Stimulated activated naive CD8-positive, alpha-beta T cell treated with anti-CD3 and anti-CD28 coated beads, Interleukin-15, amount 100 ng/mL, for 72 hours (primary cell): ENCODE data around the gene BTBD10.

ENCODE experiments used
- ATAC-seq: fragments of 150-1000 bp; cut with Tn5 transposase; 2 replicates; pipeline ENCODE4 v1.10.0; 2021; ENCODE audit warnings: mild to moderate bottlenecking, moderate library complexity
- DNase-seq, 2 donors: peaks; one replicate each; pipeline ENCODE4 v3.0.0; 2021 to 2022
- H3K27ac Mint-ChIP-seq, 2 donors: one replicate each; pipeline ENCODE4 v1.8.0; 2022; ENCODE audit warnings: mild to moderate bottlenecking in 2 of 2, mixed read lengths in 2 of 2, moderate library complexity in 2 of 2
- H3K27me3 Mint-ChIP-seq: one replicate; pipeline ENCODE4 v1.8.0; 2022; ENCODE audit warnings: mixed read lengths
- H3K4me1 Mint-ChIP-seq: one replicate; pipeline ENCODE4 v1.8.0; 2022; ENCODE audit warnings: mild to moderate bottlenecking, mixed read lengths
- H3K4me3 Mint-ChIP-seq, 2 donors: one replicate each; pipeline ENCODE4 v1.8.0; 2022; ENCODE audit warnings: mild to moderate bottlenecking in 2 of 2, mixed read lengths in 2 of 2, moderate library complexity in 1 of 2
- H3K9me3 Mint-ChIP-seq, 2 donors: one replicate each; pipeline ENCODE4 v1.8.0; 2022; ENCODE audit warnings: mixed read lengths in 2 of 2

The BTBD10 gene

GRCh38 chr11:13366266-13367026 lies 96.6 kb downstream of the BTBD10 start:
- DNase-seq (no peak), ATAC-seq (no peak)
- no peak overlapping the region for H3K4me3 Mint-ChIP-seq
- H3K27ac Mint-ChIP-seq: no peak overlapping the region
- no peaks in the 10 kb centered on the region for H3K27me3 Mint-ChIP-seq
- no peaks in the 10 kb centered on the region for H3K9me3 Mint-ChIP-seq
- H3K4me1 Mint-ChIP-seq: no peaks in the 10 kb centered on the region

GRCh38 chr11:13364388-13364787 lies 98.6 kb downstream of the BTBD10 start:
- Mint-ChIP-seq H3K4me1 (no peaks in the 10 kb centered on the region), H3K4me3 (no peak overlapping the region), H3K27ac (no peak overlapping the region)

GRCh38 chr11:13362596-13363109 lies 100.4 kb downstream of the BTBD10 start:
- no peaks in the 10 kb centered on the region for H3K27me3 Mint-ChIP-seq
- DNase-seq (no peak), ATAC-seq (no peak)
- no peaks in the 10 kb centered on the region for H3K9me3 Mint-ChIP-seq
- H3K27ac Mint-ChIP-seq: no peak overlapping the region
- no peaks in the 10 kb centered on the region for H3K4me1 Mint-ChIP-seq
- H3K4me3 Mint-ChIP-seq: no peak overlapping the region

More at GRCh38 chr11:13364388-13364787, 98.6 kb downstream of the BTBD10 start:
- no peak for DNase-seq
- no peak for ATAC-seq
- Mint-ChIP-seq H3K9me3 (no peaks in the 10 kb centered on the region), H3K27me3 (no peaks in the 10 kb centered on the region)

GRCh38 chr11:13358596-13359270 lies 104.3 kb downstream of the BTBD10 start:
- Mint-ChIP-seq H3K9me3 (no peaks in the 10 kb centered on the region), H3K4me1 (no peaks in the 10 kb centered on the region), H3K4me3 (no peak overlapping the region), H3K27me3 (no peaks in the 10 kb centered on the region), H3K27ac (no peak overlapping the region)
- ATAC-seq (no peak), DNase-seq (no peak)

GRCh38 chr11:13357232-13357631 lies 105.8 kb downstream of the BTBD10 start:
- Mint-ChIP-seq H3K9me3 (no peaks in the 10 kb centered on the region), H3K4me1 (no peaks in the 10 kb centered on the region), H3K27me3 (no peaks in the 10 kb centered on the region), H3K4me3 (no peak overlapping the region), H3K27ac (peak overlapping the region in 1 of 2 donors; percentile 80)
- DNase-seq: no peak
- no peak for ATAC-seq

- Mint-ChIP-seq H3K27me3 (no peaks in the 10 kb centered on the region), H3K4me3 (no peak overlapping the region), H3K27ac (peak overlapping the region in 1 of 2 donors; percentile 24), H3K9me3 (no peaks in the 10 kb centered on the region), H3K4me1 (no peaks in the 10 kb centered on the region)
- no peak for DNase-seq
- ATAC-seq: no peak
Observed at GRCh38 chr11:13355191-13355590, 107.8 kb downstream of the BTBD10 start.

GRCh38 chr11:13354335-13354734 lies 108.7 kb downstream of the BTBD10 start:
- DNase-seq (no peak), ATAC-seq (no peak)
- no peaks in the 10 kb centered on the region for H3K27me3 Mint-ChIP-seq
- H3K4me3 Mint-ChIP-seq: no peak overlapping the region
- no peaks in the 10 kb centered on the region for H3K9me3 Mint-ChIP-seq
- H3K27ac Mint-ChIP-seq: peak overlapping the region in 1 of 2 donors; percentile 36
- no peaks in the 10 kb centered on the region for H3K4me1 Mint-ChIP-seq

GRCh38 chr11:13352711-13353110 lies 110.3 kb downstream of the BTBD10 start:
- Mint-ChIP-seq H3K9me3 (no peaks in the 10 kb centered on the region), H3K4me3 (no peak overlapping the region), H3K27ac (no peak overlapping the region), H3K4me1 (peaks cover 11% of the 10 kb centered on the region), H3K27me3 (no peaks in the 10 kb centered on the region)
- no peak for ATAC-seq
- DNase-seq: no peak

GRCh38 chr11:13349581-13349980 lies 113.4 kb downstream of the BTBD10 start:
- Mint-ChIP-seq H3K4me3 (no peak overlapping the region), H3K27ac (no peak overlapping the region), H3K27me3 (no peaks in the 10 kb centered on the region), H3K9me3 (no peaks in the 10 kb centered on the region), H3K4me1 (peaks cover 28% of the 10 kb centered on the region)
- ATAC-seq (no peak), DNase-seq (no peak)

- Mint-ChIP-seq H3K4me1 (peaks cover 31% of the 10 kb centered on the region), H3K27ac (no peak overlapping the region)
Observed at GRCh38 chr11:13349046-13349445, 114.0 kb downstream of the BTBD10 start.

GRCh38 chr11:13348305-13348704 lies 114.7 kb downstream of the BTBD10 start:
- Mint-ChIP-seq H3K4me3 (peak overlapping the region in 1 of 2 donors; percentile 19), H3K9me3 (no peaks in the 10 kb centered on the region), H3K4me1 (peaks cover 35% of the 10 kb centered on the region), H3K27ac (peak overlapping the region; percentile 57 to 93), H3K27me3 (no peaks in the 10 kb centered on the region)
- DNase-seq: no peak
- ATAC-seq: peak; percentile 31

More at GRCh38 chr11:13349046-13349445, 114.0 kb downstream of the BTBD10 start:
- ATAC-seq: no peak
- Mint-ChIP-seq H3K9me3 (no peaks in the 10 kb centered on the region), H3K4me3 (no peak overlapping the region), H3K27me3 (no peaks in the 10 kb centered on the region)
- DNase-seq: no peak

GRCh38 chr11:13347901-13348300 lies 115.1 kb downstream of the BTBD10 start:
- Mint-ChIP-seq H3K27ac (peak overlapping the region; percentile 57 to 93), H3K4me3 (peak overlapping the region in 1 of 2 donors; percentile 19), H3K27me3 (no peaks in the 10 kb centered on the region), H3K4me1 (peaks cover 35% of the 10 kb centered on the region), H3K9me3 (no peaks in the 10 kb centered on the region)
- no peak for ATAC-seq
- no peak for DNase-seq

GRCh38 chr11:13346470-13346869 lies 116.6 kb downstream of the BTBD10 start:
- DNase-seq: no peak
- no peak overlapping the region for H3K4me3 Mint-ChIP-seq
- ATAC-seq: no peak
- no peaks in the 10 kb centered on the region for H3K9me3 Mint-ChIP-seq
- no peak overlapping the region for H3K27ac Mint-ChIP-seq
- H3K4me1 Mint-ChIP-seq: peaks cover 40% of the 10 kb centered on the region
- H3K27me3 Mint-ChIP-seq: no peaks in the 10 kb centered on the region

- H3K9me3 Mint-ChIP-seq: no peaks in the 10 kb centered on the region
- H3K27me3 Mint-ChIP-seq: no peaks in the 10 kb centered on the region
- peak overlapping the region in 1 of 2 donors; percentile 73 for H3K27ac Mint-ChIP-seq
- DNase-seq: no peak
- H3K4me1 Mint-ChIP-seq: peaks cover 57% of the 10 kb centered on the region
- ATAC-seq: no peak
- H3K4me3 Mint-ChIP-seq: no peak overlapping the region
Observed at GRCh38 chr11:13344818-13345217, 118.2 kb downstream of the BTBD10 start.

GRCh38 chr11:13343931-13344717 lies 118.9 kb downstream of the BTBD10 start:
- Mint-ChIP-seq H3K4me3 (no peak overlapping the region), H3K27ac (peak overlapping the region in 1 of 2 donors; percentile 0), H3K9me3 (no peaks in the 10 kb centered on the region), H3K27me3 (no peaks in the 10 kb centered on the region), H3K4me1 (peaks cover 64% of the 10 kb centered on the region)
- ATAC-seq (peak; percentile 60), DNase-seq (peak; percentile 57 to 70)
